ENCODE measurements around the gene RHBDL1. TPM values are rescaled to one million over a fixed set of nuclear protein-coding genes. Genes with fewer than 3 reads are reported as not detected.
A peak's percentile ranks its signal among the peaks of the same experiment; 100 is the strongest.

Gene RHBDL1
- total and polyA plus RNA-seq, 10 of the 15 experiments (the other 5 are each of a cell fraction or from before 2014, with no cell fraction given), result 0.04 to 1.3 (median 0.65) TPM; not detected in 5

DNA sequence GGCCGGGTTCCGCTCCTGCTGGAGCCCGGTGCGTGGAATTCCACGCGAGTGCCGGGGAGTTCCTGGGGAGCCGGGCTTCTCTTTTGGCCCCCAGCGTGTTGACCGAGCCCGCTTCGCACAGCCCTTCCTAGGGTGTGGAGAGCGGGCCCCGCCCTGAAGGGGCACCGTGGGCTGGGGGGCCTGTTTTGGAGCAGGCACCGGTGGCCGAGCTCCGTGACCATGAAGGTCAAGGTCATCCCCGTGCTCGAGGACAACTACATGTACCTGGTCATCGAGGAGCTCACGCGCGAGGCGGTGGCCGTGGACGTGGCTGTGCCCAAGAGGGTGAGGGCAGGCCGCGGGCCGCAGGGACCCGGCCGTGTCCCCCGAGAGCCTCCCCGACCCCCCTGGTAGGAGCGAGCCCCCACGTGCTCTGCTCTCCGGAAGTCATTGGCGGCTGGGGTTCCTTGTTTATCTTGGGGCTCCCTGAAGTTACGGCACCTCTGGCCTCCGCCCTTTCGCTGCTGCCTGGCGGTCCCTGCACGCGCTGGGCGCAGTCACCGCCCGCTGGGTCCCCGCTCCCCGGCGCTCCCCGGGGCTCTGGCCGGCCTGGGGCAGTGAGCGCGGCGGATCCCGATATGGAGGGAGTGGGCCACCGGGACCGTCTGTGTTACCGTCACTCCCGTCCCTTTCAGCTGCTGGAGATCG is 52.0 kb downstream of the RHBDL1 start (continued):
- TF ChIP-seq HDGF (IDR thresholded peaks at IDR 0.05), result 0 out of 2 replicates have a peak, but pooled peaks have one; percentile 31
- TF ChIP-seq, protein P1, sequence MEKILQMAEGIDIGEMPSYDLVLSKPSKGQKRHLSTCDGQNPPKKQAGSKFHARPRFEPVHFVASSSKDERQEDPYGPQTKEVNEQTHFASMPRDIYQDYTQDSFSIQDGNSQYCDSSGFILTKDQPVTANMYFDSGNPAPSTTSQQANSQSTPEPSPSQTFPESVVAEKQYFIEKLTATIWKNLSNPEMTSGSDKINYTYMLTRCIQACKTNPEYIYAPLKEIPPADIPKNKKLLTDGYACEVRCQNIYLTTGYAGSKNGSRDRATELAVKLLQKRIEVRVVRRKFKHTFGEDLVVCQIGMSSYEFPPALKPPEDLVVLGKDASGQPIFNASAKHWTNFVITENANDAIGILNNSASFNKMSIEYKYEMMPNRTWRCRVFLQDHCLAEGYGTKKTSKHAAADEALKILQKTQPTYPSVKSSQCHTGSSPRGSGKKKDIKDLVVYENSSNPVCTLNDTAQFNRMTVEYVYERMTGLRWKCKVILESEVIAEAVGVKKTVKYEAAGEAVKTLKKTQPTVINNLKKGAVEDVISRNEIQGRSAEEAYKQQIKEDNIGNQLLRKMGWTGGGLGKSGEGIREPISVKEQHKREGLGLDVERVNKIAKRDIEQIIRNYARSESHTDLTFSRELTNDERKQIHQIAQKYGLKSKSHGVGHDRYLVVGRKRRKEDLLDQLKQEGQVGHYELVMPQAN (conservative IDR thresholded peaks at IDR 0.05), result no peak
- TF ChIP-seq DPF2 (IDR thresholded peaks at IDR 0.05), result 0 out of 2 replicates have a peak, but pooled peaks have one; percentile 26
- TF ChIP-seq PAX5 (IDR thresholded peaks at IDR 0.05; ENCODE audit: borderline replicate concordance, low read depth, low read length), result no peak
- no peak for TF ChIP-seq STAT1 (conservative IDR thresholded peaks at IDR 0.05)
- TF ChIP-seq POLR2AphosphoS5 (IDR thresholded peaks at IDR 0.05; ENCODE audit: low read length), result peak; percentile 42
- peak; percentile 70 for TF ChIP-seq NR2F1 (conservative IDR thresholded peaks at IDR 0.05)
- TF ChIP-seq LARP7 (IDR thresholded peaks at IDR 0.05), result no peak
- TF ChIP-seq HDAC6 (IDR thresholded peaks at IDR 0.05; ENCODE audit: unreplicated experiment), result no peak
- TF ChIP-seq, protein P2, sequence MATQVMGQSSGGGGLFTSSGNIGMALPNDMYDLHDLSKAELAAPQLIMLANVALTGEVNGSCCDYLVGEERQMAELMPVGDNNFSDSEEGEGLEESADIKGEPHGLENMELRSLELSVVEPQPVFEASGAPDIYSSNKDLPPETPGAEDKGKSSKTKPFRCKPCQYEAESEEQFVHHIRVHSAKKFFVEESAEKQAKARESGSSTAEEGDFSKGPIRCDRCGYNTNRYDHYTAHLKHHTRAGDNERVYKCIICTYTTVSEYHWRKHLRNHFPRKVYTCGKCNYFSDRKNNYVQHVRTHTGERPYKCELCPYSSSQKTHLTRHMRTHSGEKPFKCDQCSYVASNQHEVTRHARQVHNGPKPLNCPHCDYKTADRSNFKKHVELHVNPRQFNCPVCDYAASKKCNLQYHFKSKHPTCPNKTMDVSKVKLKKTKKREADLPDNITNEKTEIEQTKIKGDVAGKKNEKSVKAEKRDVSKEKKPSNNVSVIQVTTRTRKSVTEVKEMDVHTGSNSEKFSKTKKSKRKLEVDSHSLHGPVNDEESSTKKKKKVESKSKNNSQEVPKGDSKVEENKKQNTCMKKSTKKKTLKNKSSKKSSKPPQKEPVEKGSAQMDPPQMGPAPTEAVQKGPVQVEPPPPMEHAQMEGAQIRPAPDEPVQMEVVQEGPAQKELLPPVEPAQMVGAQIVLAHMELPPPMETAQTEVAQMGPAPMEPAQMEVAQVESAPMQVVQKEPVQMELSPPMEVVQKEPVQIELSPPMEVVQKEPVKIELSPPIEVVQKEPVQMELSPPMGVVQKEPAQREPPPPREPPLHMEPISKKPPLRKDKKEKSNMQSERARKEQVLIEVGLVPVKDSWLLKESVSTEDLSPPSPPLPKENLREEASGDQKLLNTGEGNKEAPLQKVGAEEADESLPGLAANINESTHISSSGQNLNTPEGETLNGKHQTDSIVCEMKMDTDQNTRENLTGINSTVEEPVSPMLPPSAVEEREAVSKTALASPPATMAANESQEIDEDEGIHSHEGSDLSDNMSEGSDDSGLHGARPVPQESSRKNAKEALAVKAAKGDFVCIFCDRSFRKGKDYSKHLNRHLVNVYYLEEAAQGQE (IDR thresholded peaks at IDR 0.05; ENCODE audit: low read depth, low read length), result no peak

Other genes with a start within 250 kb of the RHBDL1 start
Only the 7 nearest of the 23 such genes appear.
- gene MCRIP2, start 33.8 kb upstream of the RHBDL1 start, total RNA-seq (2014; rRNA removed), result 77.5 and 93.1 TPM in 2 replicates
- 16.9 and 21.3 TPM in 2 replicates for gene MCRIP2, start 33.8 kb upstream of the RHBDL1 start, total RNA-seq (2014; rRNA removed; fragmentation: Illumina TruSeq; extraction: Trizol)
- 83.0 and 92.2 TPM in 2 replicates for gene MCRIP2, start 33.8 kb upstream of the RHBDL1 start, total RNA-seq (2021)
- 15.2 and 37.4 TPM in 2 replicates for gene MCRIP2, start 33.8 kb upstream of the RHBDL1 start, polyA plus RNA-seq (2011; rRNA removed)
- 1.6 and 6.1 TPM in 2 replicates for gene MCRIP2, start 33.8 kb upstream of the RHBDL1 start, polyA plus RNA-seq (2014; fragmentation: Illumina TruSeq; extraction: Trizol)
- gene MCRIP2, start 33.8 kb upstream of the RHBDL1 start, polyA plus RNA-seq (2014; fragmentation: Nextera tagmentation; extraction: Ambion mirVana), result 1 to 10 TPM in 1 of 2 experiments, under 1 TPM in 1; 0.19 to 4.3 TPM
- 83.0 and 105 TPM in 2 replicates for gene MCRIP2, start 33.8 kb upstream of the RHBDL1 start, polyA plus RNA-seq (2014; rRNA removed)
- 10 to 100 TPM; 78.3 to 84.5 TPM for gene MCRIP2, start 33.8 kb upstream of the RHBDL1 start, polyA plus RNA-seq (2016; fragmentation: Nextera tagmentation; extraction: Ambion mirVana)
- gene WDR90, start 26.3 kb upstream of the RHBDL1 start, total RNA-seq (2014; rRNA removed), result 20.2 and 25.2 TPM in 2 replicates
- gene WDR90, start 26.3 kb upstream of the RHBDL1 start, total RNA-seq (2014; rRNA removed; fragmentation: Illumina TruSeq; extraction: Trizol), result 6.9 and 7.4 TPM in 2 replicates
- 55.5 and 65.0 TPM in 2 replicates for gene WDR90, start 26.3 kb upstream of the RHBDL1 start, total RNA-seq (2021)
- gene WDR90, start 26.3 kb upstream of the RHBDL1 start, polyA plus RNA-seq (2011; rRNA removed), result 8.4 and 13.0 TPM in 2 replicates
- 0.79 and 5.9 TPM in 2 replicates for gene WDR90, start 26.3 kb upstream of the RHBDL1 start, polyA plus RNA-seq (2014; fragmentation: Illumina TruSeq; extraction: Trizol)
- 1 to 10 TPM; 2.0 to 5.9 TPM for gene WDR90, start 26.3 kb upstream of the RHBDL1 start, polyA plus RNA-seq (2014; fragmentation: Nextera tagmentation; extraction: Ambion mirVana)
- gene WDR90, start 26.3 kb upstream of the RHBDL1 start, polyA plus RNA-seq (2014; rRNA removed), result 56.5 and 67.0 TPM in 2 replicates
- gene WDR90, start 26.3 kb upstream of the RHBDL1 start, polyA plus RNA-seq (2016; fragmentation: Nextera tagmentation; extraction: Ambion mirVana), result 10 to 100 TPM; 20.4 to 24.8 TPM
- 57.3 and 77.8 TPM in 2 replicates for gene RHOT2, start 7.5 kb upstream of the RHBDL1 start, total RNA-seq (2014; rRNA removed)
- gene RHOT2, start 7.5 kb upstream of the RHBDL1 start, total RNA-seq (2014; rRNA removed; fragmentation: Illumina TruSeq; extraction: Trizol), result 20.6 and 23.5 TPM in 2 replicates
- gene RHOT2, start 7.5 kb upstream of the RHBDL1 start, total RNA-seq (2021), result 149 and 167 TPM in 2 replicates
- gene RHOT2, start 7.5 kb upstream of the RHBDL1 start, polyA plus RNA-seq (2011; rRNA removed), result 31.1 and 61.9 TPM in 2 replicates
- gene RHOT2, start 7.5 kb upstream of the RHBDL1 start, polyA plus RNA-seq (2014; fragmentation: Illumina TruSeq; extraction: Trizol), result 9.4 and 44.3 TPM in 2 replicates
- gene RHOT2, start 7.5 kb upstream of the RHBDL1 start, polyA plus RNA-seq (2014; fragmentation: Nextera tagmentation; extraction: Ambion mirVana), result 1 to 10 TPM; 3.7 to 5.6 TPM
- gene RHOT2, start 7.5 kb upstream of the RHBDL1 start, polyA plus RNA-seq (2014; rRNA removed), result 174 and 190 TPM in 2 replicates
- gene RHOT2, start 7.5 kb upstream of the RHBDL1 start, polyA plus RNA-seq (2016; fragmentation: Nextera tagmentation; extraction: Ambion mirVana), result 100 to 1,000 TPM; 124 to 141 TPM
- gene STUB1, start 4.7 kb downstream of the RHBDL1 start, total RNA-seq (2014; rRNA removed), result 87.5 and 104 TPM in 2 replicates
- 63.0 and 65.8 TPM in 2 replicates for gene STUB1, start 4.7 kb downstream of the RHBDL1 start, total RNA-seq (2014; rRNA removed; fragmentation: Illumina TruSeq; extraction: Trizol)
- gene STUB1, start 4.7 kb downstream of the RHBDL1 start, total RNA-seq (2021), result 82.6 and 92.2 TPM in 2 replicates
- gene STUB1, start 4.7 kb downstream of the RHBDL1 start, polyA plus RNA-seq (2011; rRNA removed), result 25.6 and 47.6 TPM in 2 replicates
- 16.1 and 49.7 TPM in 2 replicates for gene STUB1, start 4.7 kb downstream of the RHBDL1 start, polyA plus RNA-seq (2014; fragmentation: Illumina TruSeq; extraction: Trizol)
- gene STUB1, start 4.7 kb downstream of the RHBDL1 start, polyA plus RNA-seq (2014; fragmentation: Nextera tagmentation; extraction: Ambion mirVana), result 10 to 100 TPM in 1 of 2 experiments, 1 to 10 TPM in 1; 4.2 to 26.6 TPM
- 71.3 and 80.9 TPM in 2 replicates for gene STUB1, start 4.7 kb downstream of the RHBDL1 start, polyA plus RNA-seq (2014; rRNA removed)
- 100 to 1,000 TPM; 120 to 136 TPM for gene STUB1, start 4.7 kb downstream of the RHBDL1 start, polyA plus RNA-seq (2016; fragmentation: Nextera tagmentation; extraction: Ambion mirVana)
- gene JMJD8, start 8.7 kb downstream of the RHBDL1 start, total RNA-seq (2014; rRNA removed), result 30.5 and 37.6 TPM in 2 replicates
- 15.6 and 18.5 TPM in 2 replicates for gene JMJD8, start 8.7 kb downstream of the RHBDL1 start, total RNA-seq (2014; rRNA removed; fragmentation: Illumina TruSeq; extraction: Trizol)
- 38.2 and 39.1 TPM in 2 replicates for gene JMJD8, start 8.7 kb downstream of the RHBDL1 start, total RNA-seq (2021)
- 8.0 and 23.5 TPM in 2 replicates for gene JMJD8, start 8.7 kb downstream of the RHBDL1 start, polyA plus RNA-seq (2011; rRNA removed)
- gene JMJD8, start 8.7 kb downstream of the RHBDL1 start, polyA plus RNA-seq (2014; fragmentation: Illumina TruSeq; extraction: Trizol), result 8.0 and 23.9 TPM in 2 replicates
- gene JMJD8, start 8.7 kb downstream of the RHBDL1 start, polyA plus RNA-seq (2014; fragmentation: Nextera tagmentation; extraction: Ambion mirVana), result 1 to 10 TPM in 1 of 2 experiments, under 1 TPM in 1; 1.00 to 3.4 TPM
- 46.5 and 47.2 TPM in 2 replicates for gene JMJD8, start 8.7 kb downstream of the RHBDL1 start, polyA plus RNA-seq (2014; rRNA removed)
- 10 to 100 TPM; 39.1 to 50.4 TPM for gene JMJD8, start 8.7 kb downstream of the RHBDL1 start, polyA plus RNA-seq (2016; fragmentation: Nextera tagmentation; extraction: Ambion mirVana)
- 3.8 and 4.1 TPM in 2 replicates for gene WDR24, start 14.7 kb downstream of the RHBDL1 start, total RNA-seq (2014; rRNA removed)
- gene WDR24, start 14.7 kb downstream of the RHBDL1 start, total RNA-seq (2014; rRNA removed; fragmentation: Illumina TruSeq; extraction: Trizol), result 2.2 TPM in 2 replicates
- 16.5 and 19.7 TPM in 2 replicates for gene WDR24, start 14.7 kb downstream of the RHBDL1 start, total RNA-seq (2021)
- 1.2 and 3.4 TPM in 2 replicates for gene WDR24, start 14.7 kb downstream of the RHBDL1 start, polyA plus RNA-seq (2011; rRNA removed)
- 0.82 and 2.6 TPM in 2 replicates for gene WDR24, start 14.7 kb downstream of the RHBDL1 start, polyA plus RNA-seq (2014; fragmentation: Illumina TruSeq; extraction: Trizol)
- under 1 TPM; 0.06 to 0.22 TPM for gene WDR24, start 14.7 kb downstream of the RHBDL1 start, polyA plus RNA-seq (2014; fragmentation: Nextera tagmentation; extraction: Ambion mirVana)
- 9.4 and 12.9 TPM in 2 replicates for gene WDR24, start 14.7 kb downstream of the RHBDL1 start, polyA plus RNA-seq (2014; rRNA removed)
- 10 to 100 TPM; 18.8 to 20.4 TPM for gene WDR24, start 14.7 kb downstream of the RHBDL1 start, polyA plus RNA-seq (2016; fragmentation: Nextera tagmentation; extraction: Ambion mirVana)
- 0.23 and 0.44 TPM in 2 replicates for gene FBXL16, start 30.1 kb downstream of the RHBDL1 start, total RNA-seq (2014; rRNA removed)
- gene FBXL16, start 30.1 kb downstream of the RHBDL1 start, total RNA-seq (2014; rRNA removed; fragmentation: Illumina TruSeq; extraction: Trizol), result 0.13 and 0.14 TPM in 2 replicates
- gene FBXL16, start 30.1 kb downstream of the RHBDL1 start, total RNA-seq (2021), result 1.4 and 2.3 TPM in 2 replicates
- 0.42 and 0.53 TPM in 2 replicates for gene FBXL16, start 30.1 kb downstream of the RHBDL1 start, polyA plus RNA-seq (2011; rRNA removed)
- gene FBXL16, start 30.1 kb downstream of the RHBDL1 start, polyA plus RNA-seq (2014; fragmentation: Illumina TruSeq; extraction: Trizol), result 0.08 and 0.25 TPM in 2 replicates
- under 1 TPM; 0.13 to 0.19 TPM for gene FBXL16, start 30.1 kb downstream of the RHBDL1 start, polyA plus RNA-seq (2014; fragmentation: Nextera tagmentation; extraction: Ambion mirVana)
- gene FBXL16, start 30.1 kb downstream of the RHBDL1 start, polyA plus RNA-seq (2014; rRNA removed), result 0.86 and 1.2 TPM in 2 replicates
- under 1 TPM; 0.13 to 0.54 TPM for gene FBXL16, start 30.1 kb downstream of the RHBDL1 start, polyA plus RNA-seq (2016; fragmentation: Nextera tagmentation; extraction: Ambion mirVana)